WTC11 (cell line): ENCODE data around the gene LIMS2. TPM values are rescaled to one million over a fixed set of nuclear protein-coding genes. Genes with fewer than 3 reads are reported as not detected.

Experiments used
- ATAC-seq: fragments of 200-7000 bp; cut with Tn5 transposase; 2 replicates; pipeline ENCODE4 v1.10.0; 2021; ENCODE audit warnings: mild to moderate bottlenecking, moderate library complexity
- CTCF ChIA-PET: fragments of 300-600 bp; sonication (Branson Sonifier 250); formaldehyde crosslinking; loops from one replicate; lab custom pipeline; 2021; ENCODE audit warnings: antibody characterized with exemption; lab: Charles Lee
- POLR2A ChIA-PET: fragments of 350-600 bp; sonication (Branson Sonifier 250); formaldehyde crosslinking; loops from one replicate; lab custom pipeline; 2021; ENCODE audit warnings: antibody characterized with exemption; lab: Charles Lee
- DNase-seq: peaks from one replicate; pipeline ENCODE4 v3.0.0; 2021; ENCODE audit warnings: low spot score
- H3K27ac Mint-ChIP-seq: 2 replicates; pipeline ENCODE4 v1.8.0; 2021; ENCODE audit warnings: mixed read lengths
- H3K27me3 Mint-ChIP-seq: 2 replicates; pipeline ENCODE4 v1.8.0; 2021; ENCODE audit warnings: low read depth, mild to moderate bottlenecking, moderate library complexity, mixed read lengths
- H3K36me3 Mint-ChIP-seq: 2 replicates; pipeline ENCODE4 v1.8.0; 2021; ENCODE audit warnings: mixed read lengths
- H3K4me1 Mint-ChIP-seq: 2 replicates; pipeline ENCODE4 v1.8.0; 2022; ENCODE audit warnings: mixed read lengths
- H3K4me3 Mint-ChIP-seq: 2 replicates; pipeline ENCODE4 v1.8.0; 2021; ENCODE audit warnings: mild to moderate bottlenecking, moderate library complexity, mixed read lengths
- H3K9me3 Mint-ChIP-seq: 2 replicates; pipeline ENCODE4 v1.8.0; 2021; ENCODE audit warnings: mixed read lengths
- CBFB ChIP-seq: sonication (generic); formaldehyde crosslinking; IDR thresholded peaks from 2 replicates; pipeline ENCODE4 v1.8.1; 2022; ENCODE audit warnings: mild to moderate bottlenecking, low read depth, missing genetic modification reagents
- ELF4 ChIP-seq: sonication (generic); formaldehyde crosslinking; IDR thresholded peaks from 2 replicates; pipeline ENCODE4 v1.8.1; 2022; ENCODE audit warnings: low read depth, mild to moderate bottlenecking, moderate library complexity, missing genetic modification reagents
- ETV6 ChIP-seq: sonication (generic); formaldehyde crosslinking; IDR thresholded peaks from 2 replicates; pipeline ENCODE4 v1.8.1; 2022; ENCODE audit warnings: mild to moderate bottlenecking, missing genetic modification reagents
- GABPB1 ChIP-seq: sonication (generic); formaldehyde crosslinking; IDR thresholded peaks from 2 replicates; pipeline ENCODE4 v1.8.1; 2023; ENCODE audit warnings: mild to moderate bottlenecking, missing genetic modification reagents
- IRF2 ChIP-seq: sonication (generic); formaldehyde crosslinking; IDR thresholded peaks from 2 replicates; pipeline ENCODE4 v1.8.0; 2022; ENCODE audit warnings: low read depth, missing genetic modification reagents, borderline replicate concordance
- KAT7 ChIP-seq: sonication (generic); formaldehyde crosslinking; IDR thresholded peaks from 2 replicates; pipeline ENCODE4 v1.8.1; 2023; ENCODE audit warnings: missing genetic modification reagents, mild to moderate bottlenecking, borderline replicate concordance
- NR3C1 ChIP-seq: sonication (generic); formaldehyde crosslinking; conservative IDR thresholded peaks from 2 replicates; pipeline ENCODE4 v1.8.1; 2023; ENCODE audit warnings: low read depth, mild to moderate bottlenecking, missing genetic modification reagents
- SMAD3 ChIP-seq: sonication (generic); formaldehyde crosslinking; IDR thresholded peaks from 2 replicates; pipeline ENCODE4 v1.8.0; 2022; ENCODE audit warnings: missing genetic modification reagents, mild to moderate bottlenecking, borderline replicate concordance
- TCF7 ChIP-seq: sonication (generic); formaldehyde crosslinking; IDR thresholded peaks from 2 replicates; pipeline ENCODE4 v1.8.0; 2022; ENCODE audit warnings: mild to moderate bottlenecking, low read depth, missing genetic modification reagents, moderate library complexity
- TEAD1 ChIP-seq: sonication (generic); formaldehyde crosslinking; IDR thresholded peaks from 2 replicates; pipeline ENCODE4 v1.8.0; 2022; ENCODE audit warnings: mild to moderate bottlenecking, missing genetic modification reagents
- TP53 ChIP-seq: sonication (generic); formaldehyde crosslinking; IDR thresholded peaks from 2 replicates; pipeline ENCODE4 v1.8.1; 2023; ENCODE audit warnings: mild to moderate bottlenecking, missing genetic modification reagents
- ZBTB21 ChIP-seq: sonication (generic); formaldehyde crosslinking; IDR thresholded peaks from 2 replicates; pipeline ENCODE4 v1.8.1; 2023; ENCODE audit warnings: mild to moderate bottlenecking, missing genetic modification reagents, borderline replicate concordance
- ZNF138 ChIP-seq: sonication (generic); formaldehyde crosslinking; conservative IDR thresholded peaks from 2 replicates; pipeline ENCODE4 v1.8.1; 2022; ENCODE audit warnings: mild to moderate bottlenecking, moderate library complexity, missing genetic modification reagents
- total RNA-seq: library from RNA; stranded (reverse); gene quantifications from 3 replicates; pipeline ENCODE4 v1.2.3, GENCODE V29; 2021
- TF ChIP-seq, protein P1 (sequence below): sonication (generic); formaldehyde crosslinking; IDR thresholded peaks from 2 replicates; pipeline ENCODE4 v1.8.0; 2023; ENCODE audit warnings: missing genetic modification reagents, mild to moderate bottlenecking, borderline replicate concordance
- TF ChIP-seq, protein P2 (sequence below): sonication (generic); formaldehyde crosslinking; IDR thresholded peaks from 2 replicates; pipeline ENCODE4 v1.8.0; 2022; ENCODE audit warnings: mild to moderate bottlenecking, missing genetic modification reagents
- TF ChIP-seq, protein P3 (sequence below): sonication (generic); formaldehyde crosslinking; IDR thresholded peaks from 2 replicates; pipeline ENCODE4 v1.8.1; 2023; ENCODE audit warnings: mild to moderate bottlenecking, missing genetic modification reagents, borderline replicate concordance
- TF ChIP-seq, protein P4 (sequence below): fragments of 250-450 bp; sonication (Bioruptor Pico); IDR thresholded peaks from 2 replicates; pipeline ENCODE4 v1.9.0; 2021; ENCODE audit warnings: mild to moderate bottlenecking
- TF ChIP-seq, protein P5 (sequence below): fragments of 250-450 bp; sonication (Bioruptor Pico); conservative IDR thresholded peaks from 2 replicates; pipeline ENCODE4 v1.9.0; 2021; ENCODE audit warnings: mild to moderate bottlenecking

The LIMS2 gene
- total RNA-seq, 1 experiment from 2014 or later = 2.4 TPM

DNA sequence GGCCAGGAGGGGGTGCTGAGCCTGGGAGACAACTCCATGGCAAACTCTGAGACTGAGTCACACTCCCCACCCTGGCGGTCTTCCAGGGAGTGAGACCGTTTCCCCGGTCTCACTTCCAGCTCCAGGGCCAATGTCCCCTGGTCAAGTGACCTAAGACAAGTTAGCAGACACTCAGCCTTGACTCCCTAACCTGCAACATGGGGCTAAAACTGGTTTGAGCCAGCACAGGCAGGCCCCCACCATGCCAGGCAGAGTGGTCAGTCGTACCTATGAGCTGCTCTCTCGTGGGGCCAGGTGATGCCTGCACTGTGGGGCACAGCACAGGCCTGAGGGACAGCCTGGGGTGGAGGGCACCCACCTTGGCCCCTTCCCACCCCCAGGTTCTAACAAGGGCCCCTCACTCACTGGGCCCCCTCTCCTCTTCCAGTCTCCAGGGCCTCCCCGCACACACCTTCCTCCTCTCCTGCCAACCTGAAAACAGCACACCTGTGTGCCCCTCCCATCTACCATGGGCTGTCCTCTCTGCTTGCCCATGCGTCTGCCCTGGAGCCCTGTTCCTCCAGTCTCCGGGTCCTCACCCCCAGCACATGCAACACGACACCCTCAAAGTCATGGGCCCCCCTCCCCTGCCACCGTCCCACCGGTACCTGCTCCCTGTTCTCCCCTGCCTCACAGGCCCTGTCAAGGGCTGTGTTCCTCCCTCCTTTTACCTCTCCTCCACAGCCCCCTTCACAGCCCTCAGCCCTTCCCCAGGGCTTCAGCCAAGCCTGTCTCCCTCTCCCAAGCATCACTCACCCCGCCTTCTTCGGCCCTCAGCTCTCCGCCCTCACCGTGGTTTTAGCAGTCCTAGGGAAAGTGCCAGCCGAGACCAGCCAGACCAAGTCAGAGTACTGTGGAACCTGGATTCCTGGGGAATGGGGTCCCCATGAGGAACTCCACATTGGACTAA, 27.8 kb downstream of the LIMS2 start (continued):
- TF ChIP-seq, protein P1, sequence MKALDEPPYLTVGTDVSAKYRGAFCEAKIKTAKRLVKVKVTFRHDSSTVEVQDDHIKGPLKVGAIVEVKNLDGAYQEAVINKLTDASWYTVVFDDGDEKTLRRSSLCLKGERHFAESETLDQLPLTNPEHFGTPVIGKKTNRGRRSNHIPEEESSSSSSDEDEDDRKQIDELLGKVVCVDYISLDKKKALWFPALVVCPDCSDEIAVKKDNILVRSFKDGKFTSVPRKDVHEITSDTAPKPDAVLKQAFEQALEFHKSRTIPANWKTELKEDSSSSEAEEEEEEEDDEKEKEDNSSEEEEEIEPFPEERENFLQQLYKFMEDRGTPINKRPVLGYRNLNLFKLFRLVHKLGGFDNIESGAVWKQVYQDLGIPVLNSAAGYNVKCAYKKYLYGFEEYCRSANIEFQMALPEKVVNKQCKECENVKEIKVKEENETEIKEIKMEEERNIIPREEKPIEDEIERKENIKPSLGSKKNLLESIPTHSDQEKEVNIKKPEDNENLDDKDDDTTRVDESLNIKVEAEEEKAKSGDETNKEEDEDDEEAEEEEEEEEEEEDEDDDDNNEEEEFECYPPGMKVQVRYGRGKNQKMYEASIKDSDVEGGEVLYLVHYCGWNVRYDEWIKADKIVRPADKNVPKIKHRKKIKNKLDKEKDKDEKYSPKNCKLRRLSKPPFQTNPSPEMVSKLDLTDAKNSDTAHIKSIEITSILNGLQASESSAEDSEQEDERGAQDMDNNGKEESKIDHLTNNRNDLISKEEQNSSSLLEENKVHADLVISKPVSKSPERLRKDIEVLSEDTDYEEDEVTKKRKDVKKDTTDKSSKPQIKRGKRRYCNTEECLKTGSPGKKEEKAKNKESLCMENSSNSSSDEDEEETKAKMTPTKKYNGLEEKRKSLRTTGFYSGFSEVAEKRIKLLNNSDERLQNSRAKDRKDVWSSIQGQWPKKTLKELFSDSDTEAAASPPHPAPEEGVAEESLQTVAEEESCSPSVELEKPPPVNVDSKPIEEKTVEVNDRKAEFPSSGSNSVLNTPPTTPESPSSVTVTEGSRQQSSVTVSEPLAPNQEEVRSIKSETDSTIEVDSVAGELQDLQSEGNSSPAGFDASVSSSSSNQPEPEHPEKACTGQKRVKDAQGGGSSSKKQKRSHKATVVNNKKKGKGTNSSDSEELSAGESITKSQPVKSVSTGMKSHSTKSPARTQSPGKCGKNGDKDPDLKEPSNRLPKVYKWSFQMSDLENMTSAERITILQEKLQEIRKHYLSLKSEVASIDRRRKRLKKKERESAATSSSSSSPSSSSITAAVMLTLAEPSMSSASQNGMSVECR (CRISPR knock-in tag) = no peak
- no peak for TF ChIP-seq GABPB1
- TF ChIP-seq ELF4 (CRISPR knock-in tag) = no peak
- no peak for TF ChIP-seq IRF2 (CRISPR knock-in tag)
- no peak for TF ChIP-seq ETV6

DNA sequence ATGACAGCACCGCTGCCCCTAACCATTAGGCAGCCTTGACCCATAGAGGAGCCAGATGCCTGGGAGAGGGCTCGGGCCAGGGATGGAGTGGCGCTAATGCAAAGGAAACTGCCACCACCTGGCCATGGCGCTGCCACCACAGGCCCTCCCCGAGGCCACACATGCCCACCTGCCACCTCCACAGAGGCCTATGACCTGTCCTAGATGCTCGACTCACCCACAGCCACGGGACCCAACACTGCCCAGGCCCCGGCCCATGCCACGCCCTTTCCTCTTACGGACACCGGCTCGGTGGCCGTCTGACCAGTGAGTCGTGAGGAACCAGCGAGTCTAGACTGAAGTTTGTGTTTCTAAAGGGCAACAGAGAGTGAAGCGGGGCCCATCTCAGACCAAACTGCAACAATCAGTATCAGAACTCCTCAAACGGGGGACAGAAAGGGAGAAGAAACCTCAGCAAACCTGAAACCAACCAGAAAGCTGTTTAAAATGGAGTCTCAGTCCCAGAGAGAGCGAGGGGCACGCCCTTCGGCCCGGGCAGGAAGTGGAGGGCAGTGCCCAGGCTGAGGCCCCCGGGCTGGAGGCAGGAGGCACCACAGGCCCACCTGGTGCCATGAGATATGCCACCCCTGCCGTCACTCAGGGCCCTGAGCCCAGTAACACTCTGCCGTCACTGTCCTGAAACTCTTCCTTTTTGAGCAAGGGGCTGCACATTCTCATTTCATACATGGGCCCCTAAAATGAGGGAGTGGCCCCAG, 28.7 kb downstream of the LIMS2 start:
- Mint-ChIP-seq H3K4me1 (peaks cover 9% of the 10 kb centered on the region), H3K27ac (peak overlapping the region; percentile 45; the same call in 1 of the 2 replicates), H3K9me3 (no peaks in the 10 kb centered on the region), H3K36me3 (no peaks in the 10 kb centered on the region), H3K4me3 (no peak overlapping the region), H3K27me3 (peaks cover 2% of the 10 kb centered on the region; the same call in 1 of the 2 replicates)
- ChIA-PET POLR2A (no interaction called here), CTCF (interaction anchor here (2.3 to 4.3 kb wide), 2 partner anchors 54 to 55 kb away, joined by 14 to 120 read pairs; no protein-coding TSS in a partner anchor)
- TF ChIP-seq, protein P2, sequence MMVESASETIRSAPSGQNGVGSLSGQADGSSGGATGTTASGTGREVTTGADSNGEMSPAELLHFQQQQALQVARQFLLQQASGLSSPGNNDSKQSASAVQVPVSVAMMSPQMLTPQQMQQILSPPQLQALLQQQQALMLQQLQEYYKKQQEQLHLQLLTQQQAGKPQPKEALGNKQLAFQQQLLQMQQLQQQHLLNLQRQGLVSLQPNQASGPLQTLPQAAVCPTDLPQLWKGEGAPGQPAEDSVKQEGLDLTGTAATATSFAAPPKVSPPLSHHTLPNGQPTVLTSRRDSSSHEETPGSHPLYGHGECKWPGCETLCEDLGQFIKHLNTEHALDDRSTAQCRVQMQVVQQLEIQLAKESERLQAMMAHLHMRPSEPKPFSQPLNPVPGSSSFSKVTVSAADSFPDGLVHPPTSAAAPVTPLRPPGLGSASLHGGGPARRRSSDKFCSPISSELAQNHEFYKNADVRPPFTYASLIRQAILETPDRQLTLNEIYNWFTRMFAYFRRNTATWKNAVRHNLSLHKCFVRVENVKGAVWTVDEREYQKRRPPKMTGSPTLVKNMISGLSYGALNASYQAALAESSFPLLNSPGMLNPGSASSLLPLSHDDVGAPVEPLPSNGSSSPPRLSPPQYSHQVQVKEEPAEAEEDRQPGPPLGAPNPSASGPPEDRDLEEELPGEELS (CRISPR knock-in tag) = no peak
- TF ChIP-seq TEAD1 (CRISPR knock-in tag) (no peak), KAT7 (CRISPR knock-in tag) (no peak), NR3C1 (CRISPR knock-in tag) (no peak), TP53 (no peak), SMAD3 (CRISPR knock-in tag) (no peak), ZNF138 (CRISPR knock-in tag) (no peak), TCF7 (CRISPR knock-in tag) (no peak), ZBTB21 (CRISPR knock-in tag) (no peak), CBFB (no peak)
- TF ChIP-seq, protein P3, sequence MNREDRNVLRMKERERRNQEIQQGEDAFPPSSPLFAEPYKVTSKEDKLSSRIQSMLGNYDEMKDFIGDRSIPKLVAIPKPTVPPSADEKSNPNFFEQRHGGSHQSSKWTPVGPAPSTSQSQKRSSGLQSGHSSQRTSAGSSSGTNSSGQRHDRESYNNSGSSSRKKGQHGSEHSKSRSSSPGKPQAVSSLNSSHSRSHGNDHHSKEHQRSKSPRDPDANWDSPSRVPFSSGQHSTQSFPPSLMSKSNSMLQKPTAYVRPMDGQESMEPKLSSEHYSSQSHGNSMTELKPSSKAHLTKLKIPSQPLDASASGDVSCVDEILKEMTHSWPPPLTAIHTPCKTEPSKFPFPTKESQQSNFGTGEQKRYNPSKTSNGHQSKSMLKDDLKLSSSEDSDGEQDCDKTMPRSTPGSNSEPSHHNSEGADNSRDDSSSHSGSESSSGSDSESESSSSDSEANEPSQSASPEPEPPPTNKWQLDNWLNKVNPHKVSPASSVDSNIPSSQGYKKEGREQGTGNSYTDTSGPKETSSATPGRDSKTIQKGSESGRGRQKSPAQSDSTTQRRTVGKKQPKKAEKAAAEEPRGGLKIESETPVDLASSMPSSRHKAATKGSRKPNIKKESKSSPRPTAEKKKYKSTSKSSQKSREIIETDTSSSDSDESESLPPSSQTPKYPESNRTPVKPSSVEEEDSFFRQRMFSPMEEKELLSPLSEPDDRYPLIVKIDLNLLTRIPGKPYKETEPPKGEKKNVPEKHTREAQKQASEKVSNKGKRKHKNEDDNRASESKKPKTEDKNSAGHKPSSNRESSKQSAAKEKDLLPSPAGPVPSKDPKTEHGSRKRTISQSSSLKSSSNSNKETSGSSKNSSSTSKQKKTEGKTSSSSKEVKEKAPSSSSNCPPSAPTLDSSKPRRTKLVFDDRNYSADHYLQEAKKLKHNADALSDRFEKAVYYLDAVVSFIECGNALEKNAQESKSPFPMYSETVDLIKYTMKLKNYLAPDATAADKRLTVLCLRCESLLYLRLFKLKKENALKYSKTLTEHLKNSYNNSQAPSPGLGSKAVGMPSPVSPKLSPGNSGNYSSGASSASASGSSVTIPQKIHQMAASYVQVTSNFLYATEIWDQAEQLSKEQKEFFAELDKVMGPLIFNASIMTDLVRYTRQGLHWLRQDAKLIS (CRISPR knock-in tag) = no peak
- TF ChIP-seq, protein P4, sequence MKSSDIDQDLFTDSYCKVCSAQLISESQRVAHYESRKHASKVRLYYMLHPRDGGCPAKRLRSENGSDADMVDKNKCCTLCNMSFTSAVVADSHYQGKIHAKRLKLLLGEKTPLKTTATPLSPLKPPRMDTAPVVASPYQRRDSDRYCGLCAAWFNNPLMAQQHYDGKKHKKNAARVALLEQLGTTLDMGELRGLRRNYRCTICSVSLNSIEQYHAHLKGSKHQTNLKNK (CRISPR knock-in tag) = no peak
- TF ChIP-seq, protein P5, sequence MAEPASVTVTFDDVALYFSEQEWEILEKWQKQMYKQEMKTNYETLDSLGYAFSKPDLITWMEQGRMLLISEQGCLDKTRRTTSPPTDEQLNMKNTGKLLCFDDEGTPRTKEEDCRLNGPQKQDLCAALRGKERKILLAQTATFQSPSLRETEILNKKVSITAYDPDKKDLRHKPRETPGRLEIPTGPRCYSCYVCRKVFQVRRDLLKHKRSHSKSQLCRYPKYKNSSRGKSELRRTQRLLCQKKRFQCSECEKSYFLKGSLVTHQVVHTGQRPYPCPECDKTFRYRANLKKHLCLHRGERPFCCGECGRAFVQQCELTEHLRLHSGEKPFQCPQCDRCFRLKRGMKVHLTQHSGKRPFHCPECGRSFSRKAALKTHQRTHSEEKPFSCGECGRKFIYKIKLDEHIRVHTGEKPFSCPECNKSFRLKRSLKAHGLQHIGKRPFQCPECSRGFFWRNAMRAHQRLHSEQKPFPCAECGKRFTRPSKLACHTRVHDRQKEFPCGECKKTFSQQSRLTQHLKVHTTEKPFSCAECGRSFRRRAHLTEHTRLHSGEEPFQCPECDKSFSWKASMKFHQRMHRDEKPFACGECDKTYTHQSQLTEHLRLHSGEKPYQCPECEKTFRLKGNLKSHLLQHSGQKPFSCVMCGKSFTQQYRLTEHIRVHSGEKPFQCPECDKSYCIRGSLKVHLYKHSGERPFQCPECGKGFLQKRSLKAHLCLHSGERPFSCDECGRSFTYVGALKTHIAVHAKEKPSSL (CRISPR knock-in tag) = no peak
- no peak for DNase-seq
- ATAC-seq = no peak
